AG09319 (cell line): ENCODE data around the gene MPHOSPH10.
A peak's percentile ranks its signal among the peaks of the same experiment; 100 is the strongest.
"Not testable (repeated sequence)": the region's sequence is repeated elsewhere in the genome, so short reads cannot be mapped to it uniquely, and the experiment has no call there.

Experiments
- DNase-seq: peaks from one replicate; pipeline ENCODE4 v3.0.0-alpha.2; 2010; ENCODE audit warnings: low read depth; ENCODE audit errors: extremely low read depth
- CTCF ChIP-seq: IDR thresholded peaks from 2 replicates; pipeline ENCODE4 v1.5.1; 2011; ENCODE audit warnings: low read depth, mild to moderate bottlenecking, inconsistent platforms, low read length, moderate library complexity

Gene MPHOSPH10

GRCh38 chr2:71101656-71102055 is 28.8 kb upstream of the MPHOSPH10 start:
- no peak for TF ChIP-seq CTCF
- DNase-seq, result peak; percentile 12

GRCh38 chr2:71102981-71103681 is 27.3 kb upstream of the MPHOSPH10 start:
- no peak for DNase-seq
- TF ChIP-seq CTCF, result no peak

- no peak for TF ChIP-seq CTCF
- no peak for DNase-seq
These were observed 26.6 kb upstream of the MPHOSPH10 start for GRCh38 chr2:71103809-71104208.

- DNase-seq, result not testable (repeated sequence)
These were observed 24.0 kb upstream of the MPHOSPH10 start for GRCh38 chr2:71106463-71106862.

- TF ChIP-seq CTCF, result no peak
- no peak for DNase-seq
These were observed 22.3 kb upstream of the MPHOSPH10 start for GRCh38 chr2:71108091-71108490.

GRCh38 chr2:71113843-71114242 is 16.6 kb upstream of the MPHOSPH10 start:
- no peak for DNase-seq
- no peak for TF ChIP-seq CTCF

- no peak for DNase-seq
- no peak for TF ChIP-seq CTCF
These were observed 13.4 kb upstream of the MPHOSPH10 start for GRCh38 chr2:71117063-71117462.

- TF ChIP-seq CTCF, result no peak
These were observed 10.2 kb upstream of the MPHOSPH10 start for GRCh38 chr2:71120195-71120594.

More at GRCh38 chr2:71120195-71120594, 10.2 kb upstream of the MPHOSPH10 start:
- DNase-seq, result no peak
